GM23248 (cell line): ENCODE results near the gene MAPK8IP3. TPM values are rescaled to one million over a fixed set of nuclear protein-coding genes. Genes with fewer than 3 reads are reported as not detected.
A peak's percentile ranks its signal among the peaks of the same experiment; 100 is the strongest.

Experiments used
- DNase-seq: peaks from one replicate; pipeline ENCODE4 v3.0.0-alpha.2; 2015
- H2AFZ ChIP-seq: fragments of 200-600 bp; sonication (generic); 2 replicates; pipeline ENCODE4 v1.6.1; 2016; ENCODE audit warnings: antibody characterized with exemption
- H3F3A ChIP-seq: fragments of 200-600 bp; sonication (generic); 2 replicates; pipeline ENCODE4 v1.6.1; 2016; ENCODE audit warnings: mild to moderate bottlenecking, antibody characterized with exemption, mixed run types; ENCODE audit not compliant: insufficient read depth
- H3K27ac ChIP-seq: fragments of 200-600 bp; sonication (generic); 2 replicates; pipeline ENCODE4 v1.5.1; 2016; ENCODE audit warnings: mild to moderate bottlenecking
- H3K27me3 ChIP-seq: fragments of 200-600 bp; sonication (generic); replicated peaks from 2 replicates; pipeline ENCODE4 v1.6.1; 2016; ENCODE audit warnings: mild to moderate bottlenecking; ENCODE audit not compliant: insufficient read depth
- H3K36me3 ChIP-seq: fragments of 200-600 bp; sonication (generic); 2 replicates; pipeline ENCODE4 v1.6.1; 2016; ENCODE audit warnings: low read depth, mild to moderate bottlenecking
- H3K4me1 ChIP-seq: fragments of 200-600 bp; sonication (generic); 2 replicates; pipeline ENCODE4 v1.6.1; 2016; ENCODE audit warnings: mild to moderate bottlenecking; ENCODE audit not compliant: insufficient read depth
- H3K4me2 ChIP-seq: fragments of 200-600 bp; sonication (generic); one replicate; pipeline ENCODE4 v1.6.1; 2016; ENCODE audit warnings: mild to moderate bottlenecking; ENCODE audit not compliant: unreplicated experiment
- H3K4me3 ChIP-seq: fragments of 200-600 bp; sonication (generic); 2 replicates; pipeline ENCODE4 v1.5.1; 2016; ENCODE audit warnings: mild to moderate bottlenecking
- H3K79me2 ChIP-seq: fragments of 200-600 bp; sonication (generic); 2 replicates; pipeline ENCODE4 v1.6.1; 2016; ENCODE audit warnings: mild to moderate bottlenecking; ENCODE audit not compliant: insufficient read depth
- H3K9ac ChIP-seq: fragments of 200-600 bp; sonication (generic); 2 replicates; pipeline ENCODE4 v1.6.1; 2016; ENCODE audit warnings: mild to moderate bottlenecking
- H3K9me2 ChIP-seq: fragments of 200-600 bp; sonication (generic); 2 replicates; pipeline ENCODE4 v1.6.1; 2016; ENCODE audit warnings: mixed run types, mild to moderate bottlenecking, moderate library complexity; ENCODE audit not compliant: insufficient read depth
- H3K9me3 ChIP-seq: fragments of 200-600 bp; sonication (generic); one replicate; pipeline ENCODE4 v1.6.1; 2017; ENCODE audit warnings: low read depth
- H4K20me1 ChIP-seq: fragments of 200-600 bp; sonication (generic); 2 replicates; pipeline ENCODE4 v1.6.0; 2016; ENCODE audit not compliant: insufficient read depth
- EZH2 ChIP-seq: fragments of 200-600 bp; sonication (generic); IDR thresholded peaks from 2 replicates; pipeline ENCODE4 v1.6.1; 2018; ENCODE audit warnings: antibody characterized with exemption, mild to moderate bottlenecking; ENCODE audit not compliant: insufficient read depth, poor library complexity, severe bottlenecking
- EZH2phosphoT487 ChIP-seq: fragments of 200-600 bp; sonication (generic); IDR thresholded peaks from 2 replicates; pipeline ENCODE4 v1.6.1; 2018; ENCODE audit warnings: antibody characterized with exemption, moderate library complexity, mild to moderate bottlenecking, low read depth; ENCODE audit not compliant: insufficient read depth
- WGBS, 2 experiments: methylation state at CpG; one replicate each; pipeline ENCODE4 v1.1.6; 2015 to 2017; ENCODE audit warnings: low lambda C conversion rate in 2 of 2, low coverage in 1 of 2; ENCODE audit errors: missing lambda C conversion rate in 2 of 2; 5-methylcytosine and 5-hydroxymethylcytosine counted together
- in situ Hi-C: fragments of 300-500 bp; cut with MboI; formaldehyde crosslinking; loops from 2 replicates; pipeline ENCODE4 v1.15.0; 2020
- polyA plus RNA-seq: library from polyadenylated mRNA; unstranded; fragments of >200 nt; fragmentation: Nextera tagmentation; extraction: Ambion mirVana; gene quantifications from 2 replicates; pipeline ENCODE4 v1.2.1, GENCODE V29; 2016
- total RNA-seq: library from RNA; depleted of rRNA; stranded (reverse); fragments of >200 nt; shearing (Covaris generic); gene quantifications from 2 replicates; pipeline ENCODE4 v1.2.3, GENCODE V29; 2014

The MAPK8IP3 gene
- total and polyA plus RNA-seq, 2 experiments from 2014 or later, result 10.0 to 28.3 TPM

- peak overlapping the region; percentile 95 for H3K9ac ChIP-seq
- TF ChIP-seq EZH2phosphoT487, result no peak
- TF ChIP-seq EZH2, result no peak
- in situ Hi-C loops, result no loop called here
Observed at GRCh38 chr16:1708083-1708767, 2.2 kb downstream of the MAPK8IP3 start.

DNA sequence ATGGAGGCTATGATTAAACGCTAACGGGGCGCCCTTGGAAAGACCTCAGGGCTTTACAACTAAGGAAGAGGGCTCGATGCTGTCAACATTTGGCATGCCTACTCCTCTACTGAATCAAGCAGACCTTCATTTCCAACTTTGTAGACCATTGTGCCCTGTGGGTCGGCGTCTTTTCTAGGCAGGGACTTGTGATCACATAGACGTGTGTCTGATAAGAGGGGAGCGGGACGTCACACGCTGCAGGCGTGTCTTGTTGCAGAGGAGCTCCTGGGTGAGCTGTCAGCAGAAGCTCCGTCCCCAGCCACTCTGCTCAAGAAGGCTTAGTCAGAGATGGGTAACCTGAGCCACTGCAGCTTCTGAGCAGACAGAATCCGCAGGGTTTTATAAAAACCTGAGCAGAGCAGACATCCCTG, 2.8 kb downstream of the MAPK8IP3 start:
- H3K36me3 ChIP-seq, result no peaks in the 10 kb centered on the region
- H3K4me1 ChIP-seq, result peaks cover 26% of the 10 kb centered on the region
- H4K20me1 ChIP-seq, result peaks cover 6% of the 10 kb centered on the region
- TF ChIP-seq EZH2 (no peak), EZH2phosphoT487 (no peak)
- peak overlapping the region; percentile 99 for H3K4me2 ChIP-seq
- H3K27ac ChIP-seq, result peak overlapping the region; percentile 86
- in situ Hi-C loops, result no loop called here
- H3F3A ChIP-seq, result peaks cover 30% of the 10 kb centered on the region
- H3K4me3 ChIP-seq, result peak overlapping the region; percentile 97
- H3K9me3 ChIP-seq, result no peaks in the 10 kb centered on the region
- H3K79me2 ChIP-seq, result peaks cover 76% of the 10 kb centered on the region
- no peaks in the 10 kb centered on the region for H3K27me3 ChIP-seq
- peak overlapping the region; percentile 95 for H3K9ac ChIP-seq
- no peaks in the 10 kb centered on the region for H3K9me2 ChIP-seq
- no peak overlapping the region for H2AFZ ChIP-seq
- 47 to 52% methylated on average over 13 of the region's 13 CpGs for WGBS, 2 experiments
- peak; percentile 83 for DNase-seq

More at GRCh38 chr16:1708083-1708767, 2.2 kb downstream of the MAPK8IP3 start:
- peaks cover 26% of the 10 kb centered on the region for H3K4me1 ChIP-seq
- peak overlapping the region; percentile 97 for H3K4me3 ChIP-seq
- H3K9me2 ChIP-seq, result no peaks in the 10 kb centered on the region
- peaks cover 30% of the 10 kb centered on the region for H3F3A ChIP-seq
- H3K27me3 ChIP-seq, result no peaks in the 10 kb centered on the region
- peaks cover 3% of the 10 kb centered on the region for H4K20me1 ChIP-seq
- H3K79me2 ChIP-seq, result peaks cover 70% of the 10 kb centered on the region
- H3K27ac ChIP-seq, result peak overlapping the region; percentile 86
- no peaks in the 10 kb centered on the region for H3K36me3 ChIP-seq
- DNase-seq, result no peak
- peak overlapping the region; percentile 99 for H3K4me2 ChIP-seq
- WGBS, 2 experiments, result 59% methylated on average over 18 of the region's 18 CpGs
- H2AFZ ChIP-seq, result no peak overlapping the region
- no peaks in the 10 kb centered on the region for H3K9me3 ChIP-seq

DNA sequence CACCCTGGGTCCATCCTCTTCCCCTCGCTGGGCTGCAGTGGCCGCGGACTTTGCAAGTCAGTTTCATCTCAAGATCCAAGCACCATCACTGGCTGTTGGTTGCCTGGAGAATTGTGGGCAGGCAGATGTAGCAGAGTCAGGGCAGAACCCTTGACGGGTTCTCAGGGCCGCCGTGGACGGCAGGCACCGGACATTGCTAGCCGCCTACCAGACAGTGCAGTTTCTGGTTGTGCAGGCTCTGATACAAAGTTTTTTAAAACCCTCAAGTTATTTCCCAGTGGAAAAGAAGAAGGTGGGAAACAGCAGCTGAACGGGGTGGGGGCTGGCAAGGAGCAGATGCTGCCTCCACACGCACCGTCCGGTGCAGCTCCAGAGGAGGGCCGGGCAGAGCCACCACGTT, 3.4 kb downstream of the MAPK8IP3 start:
- Histone ChIP-seq H3K9me3 (no peaks in the 10 kb centered on the region), H3K27me3 (no peaks in the 10 kb centered on the region), H2AFZ (no peak overlapping the region), H3F3A (peaks cover 25% of the 10 kb centered on the region), H4K20me1 (peaks cover 6% of the 10 kb centered on the region), H3K36me3 (no peaks in the 10 kb centered on the region), H3K9me2 (no peaks in the 10 kb centered on the region), H3K9ac (peak overlapping the region; percentile 95; the same call in 1 of the 2 replicates), H3K4me1 (peaks cover 26% of the 10 kb centered on the region), H3K4me2 (peak overlapping the region; percentile 99), H3K27ac (peak overlapping the region; percentile 86), H3K4me3 (0 out of 2 replicates have a peak overlapping the region, but pooled peaks have one; percentile 8), H3K79me2 (peaks cover 82% of the 10 kb centered on the region)
- in situ Hi-C loops, result no loop called here
- no peak for TF ChIP-seq EZH2phosphoT487
- no peak for TF ChIP-seq EZH2
- 80% methylated on average over 15 of the region's 15 CpGs for WGBS, 2 experiments
- no peak for DNase-seq

GRCh38 chr16:1710811-1711507, 5.0 kb downstream of the MAPK8IP3 start:
- in situ Hi-C loops, result no loop called here
- Histone ChIP-seq H3K27ac (no peak overlapping the region), H4K20me1 (peaks cover 6% of the 10 kb centered on the region), H3K4me2 (no peak overlapping the region), H3K27me3 (no peaks in the 10 kb centered on the region), H3K9me2 (no peaks in the 10 kb centered on the region), H3K4me1 (peaks cover 23% of the 10 kb centered on the region), H3K36me3 (no peaks in the 10 kb centered on the region), H3K4me3 (no peak overlapping the region), H2AFZ (no peak overlapping the region), H3K79me2 (peaks cover 98% of the 10 kb centered on the region), H3F3A (peaks cover 13% of the 10 kb centered on the region; the same call in 1 of the 2 replicates), H3K9ac (no peak overlapping the region), H3K9me3 (no peaks in the 10 kb centered on the region)
- no peak for TF ChIP-seq EZH2phosphoT487
- no peak for TF ChIP-seq EZH2
- no peak for DNase-seq
- 89 to 91% methylated on average over 17 of the region's 17 CpGs for WGBS, 2 experiments
